A549 (cell line): ENCODE data around the gene SIDT2. TPM values are rescaled to one million over a fixed set of nuclear protein-coding genes. Genes with fewer than 3 reads are reported as not detected.
A peak's percentile ranks its signal among the peaks of the same experiment; 100 is the strongest.

Source experiments
- ATAC-seq, 2 experiments: fragments of 200-7000 bp in 1 of 2; fragments of >200 bp in 1 of 2; cut with Nextera tagmentation in 1 of 2; cut with Tn5 transposase in 1 of 2; 3 replicates each; pipeline versions ENCODE4 v1.8.0 to v1.9.1; 2018 to 2020; ENCODE audit warnings: mild to moderate bottlenecking in 1 of 2, moderate library complexity in 1 of 2
- CTCF ChIA-PET: fragments of 300-600 bp; sonication (Branson Sonifier 250); formaldehyde crosslinking; extraction: SDS; loops from one replicate; lab custom pipeline; 2021; ENCODE audit warnings: antibody characterized with exemption, inconsistent platforms; lab: Yijun Ruan, JAX
- POLR2A ChIA-PET: fragments of 350-600 bp; formaldehyde crosslinking; extraction: SDS; loops from one replicate; lab custom pipeline; 2021; ENCODE audit warnings: antibody characterized with exemption, inconsistent platforms; lab: Yijun Ruan, JAX
- DNase-seq, 2 experiments: peaks; one replicate each; pipeline versions ENCODE4 v3.0.0 to v3.0.0-alpha.2; 2011 to 2016; ENCODE audit warnings: low read depth in 1 of 2, low spot score in 1 of 2
- FAIRE-seq: peaks from 2 replicates; lab custom pipeline; 2011; peaks lifted over from hg19 to GRCh38; lab: Jason Lieb, UNC
- H3K27ac ChIP-seq, 2 experiments: fragments of >200 bp; sonication (Bioruptor Twin); formaldehyde crosslinking; 3 replicates each; pipeline ENCODE4 v1.5.1; 2016 to 2017
- H3K4me1 ChIP-seq: fragments of >200 bp; sonication (Bioruptor Twin); formaldehyde crosslinking; 3 replicates; pipeline ENCODE4 v1.6.1; 2016
- H3K4me2 ChIP-seq: fragments of >200 bp; sonication (Bioruptor Twin); formaldehyde crosslinking; 3 replicates; pipeline ENCODE4 v1.6.1; 2016
- H3K4me3 ChIP-seq: fragments of >200 bp; sonication (Bioruptor Twin); formaldehyde crosslinking; 3 replicates; pipeline ENCODE4 v1.5.1; 2016
- H3K9me3 ChIP-seq: fragments of >200 bp; sonication (Bioruptor Twin); formaldehyde crosslinking; 3 replicates; pipeline ENCODE4 v1.6.1; 2016
- BCL3 ChIP-seq: fragments of >200 bp; sonication (Bioruptor Twin); formaldehyde crosslinking; IDR thresholded peaks from 3 replicates; pipeline ENCODE4 v1.6.1; 2016
- CBX8 ChIP-seq: fragments of 200-600 bp; sonication (generic); IDR thresholded peaks from 2 replicates; pipeline ENCODE4 v1.6.1; 2016
- CEBPB ChIP-seq, 2 experiments: fragments of >200 bp in 1 of 2; sonication (Bioruptor Twin) in 1 of 2; formaldehyde crosslinking in 1 of 2; IDR thresholded peaks; 2 replicates each; pipeline ENCODE4 v1.6.1; 2012 to 2016
- CHD2 ChIP-seq: fragments of 150-350 bp; IDR thresholded peaks from 2 replicates; pipeline ENCODE4 v1.6.1; 2014; ENCODE audit warnings: low read length; ENCODE audit not compliant: partially characterized antibody
- E2F6 ChIP-seq: IDR thresholded peaks from 2 replicates; pipeline ENCODE4 v1.6.1; 2012; ENCODE audit warnings: low read depth, borderline replicate concordance
- FOXS1 ChIP-seq: fragments of 250-450 bp; sonication (Bioruptor Pico); IDR thresholded peaks from 2 replicates; pipeline ENCODE4 v1.5.0; 2020; ENCODE audit warnings: mild to moderate bottlenecking, moderate library complexity
- GATA3 ChIP-seq: IDR thresholded peaks from 2 replicates; pipeline ENCODE4 v1.6.1; 2012; ENCODE audit warnings: borderline replicate concordance
- HOXB13 ChIP-seq: fragments of 250-450 bp; sonication (Bioruptor Pico); IDR thresholded peaks from 2 replicates; pipeline ENCODE4 v1.5.0; 2020; ENCODE audit warnings: low read depth, mild to moderate bottlenecking, moderate library complexity
- HOXB5 ChIP-seq: fragments of 250-450 bp; sonication (Bioruptor Pico); IDR thresholded peaks from 2 replicates; pipeline ENCODE4 v1.5.0; 2020; ENCODE audit warnings: mild to moderate bottlenecking, moderate library complexity
- JUN ChIP-seq, 2 experiments: fragments of >200 bp; sonication (Bioruptor Twin); formaldehyde crosslinking; IDR thresholded peaks; 2 replicates in 1 of 2; 3 replicates in 1 of 2; pipeline ENCODE4 v1.6.1; 2016 to 2017
- KDM1A ChIP-seq: fragments of 200-600 bp; sonication (generic); IDR thresholded peaks from 2 replicates; pipeline ENCODE4 v1.6.1; 2016; ENCODE audit warnings: low read depth, mild to moderate bottlenecking
- KDM5A ChIP-seq: fragments of 200-600 bp; sonication (generic); IDR thresholded peaks from 2 replicates; pipeline ENCODE4 v1.6.1; 2016; ENCODE audit warnings: antibody characterized with exemption, mild to moderate bottlenecking
- MAX ChIP-seq: IDR thresholded peaks from 2 replicates; pipeline ENCODE4 v1.6.1; 2012
- MAZ ChIP-seq: fragments of 150-350 bp; IDR thresholded peaks from 2 replicates; pipeline ENCODE4 v1.6.1; 2014; ENCODE audit warnings: antibody characterized with exemption, low read depth, low read length, borderline replicate concordance
- NFE2L2 ChIP-seq: fragments of 150-350 bp; conservative IDR thresholded peaks from 2 replicates; pipeline ENCODE4 v1.6.1; 2014; ENCODE audit warnings: low read length
- PHF8 ChIP-seq: fragments of 200-600 bp; sonication (generic); IDR thresholded peaks from 2 replicates; pipeline ENCODE4 v1.6.1; 2016; ENCODE audit warnings: low read depth, mild to moderate bottlenecking, antibody characterized with exemption, moderate library complexity, borderline replicate concordance
- POLR2A ChIP-seq: IDR thresholded peaks from 2 replicates; pipeline ENCODE4 v1.6.1; 2012; ENCODE audit warnings: mild to moderate bottlenecking, low read length
- POLR2AphosphoS2 ChIP-seq: conservative IDR thresholded peaks from 2 replicates; pipeline ENCODE4 v1.6.1; 2012; ENCODE audit warnings: low read length, improper control_type of control experiment, inconsistent platforms
- RAD21 ChIP-seq, 2 experiments: fragments of >200 bp in 1 of 2; sonication (Bioruptor Twin) in 1 of 2; formaldehyde crosslinking in 1 of 2; IDR thresholded peaks in 1 of 2; conservative IDR thresholded peaks in 1 of 2; 2 replicates in 1 of 2; 3 replicates in 1 of 2; pipeline ENCODE4 v1.6.1; 2012 to 2018; ENCODE audit warnings: inconsistent platforms in 1 of 2
- RFX5 ChIP-seq: fragments of 450-650 bp; IDR thresholded peaks from 2 replicates; pipeline ENCODE4 v1.7.1; 2014; ENCODE audit warnings: antibody characterized with exemption, mild to moderate bottlenecking, moderate library complexity
- SMC3 ChIP-seq: fragments of >200 bp; sonication (Bioruptor Twin); formaldehyde crosslinking; IDR thresholded peaks from 3 replicates; pipeline ENCODE4 v1.6.1; 2018; ENCODE audit warnings: inconsistent platforms
- ZNF302 ChIP-seq: fragments of 250-450 bp; sonication (Bioruptor Pico); IDR thresholded peaks from 2 replicates; pipeline ENCODE4 v1.9.0; 2021; ENCODE audit warnings: inconsistent platforms, mild to moderate bottlenecking, moderate library complexity
- WGBS: methylation state at CpG from one replicate; pipeline ENCODE4 v1.1.6; 2017; ENCODE audit errors: missing lambda C conversion rate; 5-methylcytosine and 5-hydroxymethylcytosine counted together
- polyA plus RNA-seq, 4 experiments: library from polyadenylated mRNA; depleted of rRNA in 3 of 4; stranded (reverse); fragments of >200 nt; fragmentation: RNase III in 1 of 4; extraction: RNeasy Plus Mini Kit Qiagen cat#74134 plus additional on column Dnase treatment in 1 of 4; gene quantifications; 2 replicates in 3 of 4; 3 replicates in 1 of 4; pipeline ENCODE4 v1.2.3, GENCODE V29; 2011 to 2017
- TF ChIP-seq, protein P1 (sequence below): fragments of >200 bp; sonication (Bioruptor Twin); formaldehyde crosslinking; IDR thresholded peaks from 3 replicates; pipeline ENCODE4 v1.5.1; 2016
- TF ChIP-seq, protein P2 (sequence below): fragments of 200-600 bp; sonication (generic); IDR thresholded peaks from 2 replicates; pipeline ENCODE4 v1.6.1; 2016; ENCODE audit warnings: antibody characterized with exemption, mild to moderate bottlenecking, moderate library complexity

Gene SIDT2
- polyA plus RNA-seq, 2 of the 4 experiments (the other 2 are of a cell fraction) = 5.9 to 8.5 TPM

DNA sequence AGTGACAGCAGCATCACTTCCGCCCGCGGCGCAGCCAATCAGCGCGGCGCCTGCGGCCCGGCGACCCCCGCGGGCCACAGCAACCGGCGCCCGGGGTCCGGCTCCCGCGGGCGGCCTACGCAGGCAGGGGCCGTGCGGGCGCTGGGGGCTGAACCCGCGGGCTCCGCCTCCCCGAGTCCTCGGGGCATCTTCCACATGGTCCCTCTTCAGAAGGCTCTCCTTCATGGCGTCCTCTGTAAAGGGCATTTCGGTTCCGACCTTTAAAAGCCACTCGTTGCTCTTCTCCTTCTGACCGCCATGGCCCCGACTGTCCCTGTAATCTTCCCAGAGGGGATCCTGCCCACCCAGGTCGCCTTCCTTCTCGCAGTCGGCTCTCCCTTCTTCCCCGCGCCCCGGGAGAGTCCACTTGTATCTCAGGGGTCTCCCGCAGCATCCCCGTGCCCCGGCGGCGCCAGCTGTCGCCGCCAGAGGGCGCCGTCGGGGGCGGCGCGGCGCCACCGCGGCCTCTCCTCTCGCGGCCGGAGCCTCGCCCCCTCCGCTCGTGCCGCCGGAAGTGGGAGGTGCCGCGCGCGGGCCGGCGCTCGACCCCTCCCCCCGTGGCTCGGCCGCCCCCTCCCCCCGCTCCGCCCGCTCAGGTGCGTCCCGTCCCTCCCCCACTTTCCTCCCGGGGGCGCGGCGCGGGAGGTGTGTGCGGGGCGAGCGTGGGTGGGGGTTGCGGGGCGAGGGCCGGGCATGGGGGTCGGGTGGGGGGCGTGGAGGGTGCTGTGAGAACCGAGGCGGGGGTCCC, 53.7 kb downstream of the SIDT2 start, which contains the start of gene RNF214:
TSS of gene RNF214 (plus strand) at position 580 of the 787 bp plus-strand sequence. CDS start 1,602 bp downstream, outside the sequence.
- H3K4me2 ChIP-seq = peak within 1 kb of the TSS; percentile 89
- ChIA-PET POLR2A (interaction anchor here (0.9 to 1.5 kb wide), 2 partner anchors 95 to 441 kb away, joined by 3 to 4 read pairs; partner anchors contain the start of genes APOA5 and CEP164), CTCF (interaction anchor here (0.7 to 1.4 kb wide), 6 partner anchors 9 to 353 kb away, joined by 3 read pairs; no protein-coding TSS in a partner anchor)
- peak within 1 kb of the TSS; percentile 82 to 100 for H3K27ac ChIP-seq
- DNase-seq = peak; percentile 60 to 75
- TF ChIP-seq RAD21 (conservative IDR thresholded peaks at IDR 0.05 in 1 of 2, IDR thresholded peaks at IDR 0.05 in 1 of 2) (peak in 1 of 2 experiments; percentile 24; a peak in 1 of 5 replicates), E2F6 (no peak), JUN (IDR thresholded peaks at IDR 0.05) (peak; percentile 34 to 75; a peak in 2 of 5 replicates), NFE2L2 (no peak), MAZ (0 out of 2 replicates have a peak, but pooled peaks have one; percentile 58), MAX (peak; percentile 40; the same call in 1 of the 2 replicates), ZNF302 (CRISPR knock-in tag) (no peak), SMC3 (peak; percentile 54), KDM5A (peak; percentile 55; the same call in 1 of the 2 replicates), PHF8 (peak; percentile 65), BCL3 (0 out of 3 replicates have a peak, but pooled peaks have one; percentile 4), RFX5 (peak; percentile 63; the same call in 1 of the 2 replicates), POLR2A (peak; percentile 12; the same call in 1 of the 2 replicates)
- TF ChIP-seq, protein P1, sequence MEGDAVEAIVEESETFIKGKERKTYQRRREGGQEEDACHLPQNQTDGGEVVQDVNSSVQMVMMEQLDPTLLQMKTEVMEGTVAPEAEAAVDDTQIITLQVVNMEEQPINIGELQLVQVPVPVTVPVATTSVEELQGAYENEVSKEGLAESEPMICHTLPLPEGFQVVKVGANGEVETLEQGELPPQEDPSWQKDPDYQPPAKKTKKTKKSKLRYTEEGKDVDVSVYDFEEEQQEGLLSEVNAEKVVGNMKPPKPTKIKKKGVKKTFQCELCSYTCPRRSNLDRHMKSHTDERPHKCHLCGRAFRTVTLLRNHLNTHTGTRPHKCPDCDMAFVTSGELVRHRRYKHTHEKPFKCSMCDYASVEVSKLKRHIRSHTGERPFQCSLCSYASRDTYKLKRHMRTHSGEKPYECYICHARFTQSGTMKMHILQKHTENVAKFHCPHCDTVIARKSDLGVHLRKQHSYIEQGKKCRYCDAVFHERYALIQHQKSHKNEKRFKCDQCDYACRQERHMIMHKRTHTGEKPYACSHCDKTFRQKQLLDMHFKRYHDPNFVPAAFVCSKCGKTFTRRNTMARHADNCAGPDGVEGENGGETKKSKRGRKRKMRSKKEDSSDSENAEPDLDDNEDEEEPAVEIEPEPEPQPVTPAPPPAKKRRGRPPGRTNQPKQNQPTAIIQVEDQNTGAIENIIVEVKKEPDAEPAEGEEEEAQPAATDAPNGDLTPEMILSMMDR = peak; percentile 80
- H3K4me3 ChIP-seq = peak within 1 kb of the TSS; percentile 60
- 0% methylated on average over 19 of the region's 94 CpGs for WGBS
- FAIRE-seq = no peak
- peaks cover 12% of the 10 kb centered on the region; the same call in 1 of the 3 replicates for H3K4me1 ChIP-seq
- H3K9me3 ChIP-seq = no peaks in the 10 kb centered on the region
- ATAC-seq = peak; percentile 89 to 90

GRCh38 chr11:117232911-117233409, 54.4 kb downstream of the SIDT2 start:
- FAIRE-seq (no peak), DNase-seq (peak in 1 of 2 experiments; percentile 14), ATAC-seq (peak; percentile 37 to 52; a peak in 3 of 6 replicates)
- peak overlapping the region; percentile 82 to 100 for H3K27ac ChIP-seq
- H3K4me3 ChIP-seq = peak overlapping the region; percentile 60
- peaks cover 12% of the 10 kb centered on the region; the same call in 1 of the 3 replicates for H3K4me1 ChIP-seq
- peak overlapping the region; percentile 83 for H3K4me2 ChIP-seq
- H3K9me3 ChIP-seq = no peaks in the 10 kb centered on the region
- ChIA-PET POLR2A (interaction anchor here (1.5 kb wide), 1 partner anchor 442 kb away, joined by 3 read pairs; the partner anchor contains the start of gene APOA5), CTCF (interaction anchor here (1.3 kb wide), 1 partner anchor 52 kb away, joined by 4 read pairs; no protein-coding TSS in a partner anchor)
- 5% methylated on average over 23 of the region's 27 CpGs for WGBS
- no peak for TF ChIP-seq HOXB13 (CRISPR knock-in tag)
- TF ChIP-seq GATA3 = no peak
- TF ChIP-seq KDM1A = no peak
- TF ChIP-seq POLR2AphosphoS2 = no peak
- no peak for TF ChIP-seq CBX8
- TF ChIP-seq, protein P2, sequence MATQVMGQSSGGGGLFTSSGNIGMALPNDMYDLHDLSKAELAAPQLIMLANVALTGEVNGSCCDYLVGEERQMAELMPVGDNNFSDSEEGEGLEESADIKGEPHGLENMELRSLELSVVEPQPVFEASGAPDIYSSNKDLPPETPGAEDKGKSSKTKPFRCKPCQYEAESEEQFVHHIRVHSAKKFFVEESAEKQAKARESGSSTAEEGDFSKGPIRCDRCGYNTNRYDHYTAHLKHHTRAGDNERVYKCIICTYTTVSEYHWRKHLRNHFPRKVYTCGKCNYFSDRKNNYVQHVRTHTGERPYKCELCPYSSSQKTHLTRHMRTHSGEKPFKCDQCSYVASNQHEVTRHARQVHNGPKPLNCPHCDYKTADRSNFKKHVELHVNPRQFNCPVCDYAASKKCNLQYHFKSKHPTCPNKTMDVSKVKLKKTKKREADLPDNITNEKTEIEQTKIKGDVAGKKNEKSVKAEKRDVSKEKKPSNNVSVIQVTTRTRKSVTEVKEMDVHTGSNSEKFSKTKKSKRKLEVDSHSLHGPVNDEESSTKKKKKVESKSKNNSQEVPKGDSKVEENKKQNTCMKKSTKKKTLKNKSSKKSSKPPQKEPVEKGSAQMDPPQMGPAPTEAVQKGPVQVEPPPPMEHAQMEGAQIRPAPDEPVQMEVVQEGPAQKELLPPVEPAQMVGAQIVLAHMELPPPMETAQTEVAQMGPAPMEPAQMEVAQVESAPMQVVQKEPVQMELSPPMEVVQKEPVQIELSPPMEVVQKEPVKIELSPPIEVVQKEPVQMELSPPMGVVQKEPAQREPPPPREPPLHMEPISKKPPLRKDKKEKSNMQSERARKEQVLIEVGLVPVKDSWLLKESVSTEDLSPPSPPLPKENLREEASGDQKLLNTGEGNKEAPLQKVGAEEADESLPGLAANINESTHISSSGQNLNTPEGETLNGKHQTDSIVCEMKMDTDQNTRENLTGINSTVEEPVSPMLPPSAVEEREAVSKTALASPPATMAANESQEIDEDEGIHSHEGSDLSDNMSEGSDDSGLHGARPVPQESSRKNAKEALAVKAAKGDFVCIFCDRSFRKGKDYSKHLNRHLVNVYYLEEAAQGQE = no peak
- no peak for TF ChIP-seq CHD2
- TF ChIP-seq NFE2L2 = no peak
- TF ChIP-seq FOXS1 (CRISPR knock-in tag) = no peak
- TF ChIP-seq HOXB5 = no peak
- TF ChIP-seq, protein P1 = no peak
- TF ChIP-seq CEBPB (IDR thresholded peaks at IDR 0.05) = no peak
- TF ChIP-seq KDM5A = no peak
